NCI-H1105 (cell line): ENCODE data around the gene CARMIL1.
"Not testable (repeated sequence)": the region's sequence is repeated elsewhere in the genome, so short reads cannot be mapped to it uniquely, and the experiment has no call there.

Experiments used
- DNase-seq: peaks from one replicate; lab custom pipeline; 2025; lab: John Stamatoyannopoulos, UW

CARMIL1 gene

GRCh38 chr6:25578538-25578937 lies 299.4 kb downstream of the CARMIL1 start:
- DNase-seq = no peak

GRCh38 chr6:25579391-25579883 lies 300.3 kb downstream of the CARMIL1 start:
- no peak for DNase-seq

GRCh38 chr6:25579902-25580495 lies 300.8 kb downstream of the CARMIL1 start:
- DNase-seq = no peak

GRCh38 chr6:25582101-25582500 lies 302.9 kb downstream of the CARMIL1 start:
- DNase-seq = no peak

GRCh38 chr6:25583099-25583498 lies 303.9 kb downstream of the CARMIL1 start:
- no peak for DNase-seq

GRCh38 chr6:25583906-25584305 lies 304.7 kb downstream of the CARMIL1 start:
- no peak for DNase-seq

GRCh38 chr6:25585225-25585624 lies 306.1 kb downstream of the CARMIL1 start:
- no peak for DNase-seq

- DNase-seq = not testable (repeated sequence)
These were observed 306.9 kb downstream of the CARMIL1 start for GRCh38 chr6:25586119-25586518.

- no peak for DNase-seq
These were observed 307.8 kb downstream of the CARMIL1 start for GRCh38 chr6:25586927-25587326.

- peak; percentile 79 for DNase-seq
These were observed 311.8 kb downstream of the CARMIL1 start for GRCh38 chr6:25590986-25591385.

GRCh38 chr6:25596928-25597818 lies 318.0 kb downstream of the CARMIL1 start:
- DNase-seq = no peak

- no peak for DNase-seq
These were observed 320.4 kb downstream of the CARMIL1 start for GRCh38 chr6:25599516-25600085.

- peak; percentile 20 for DNase-seq
These were observed 322.9 kb downstream of the CARMIL1 start for GRCh38 chr6:25601800-25602673.

- no peak for DNase-seq
These were observed 323.5 kb downstream of the CARMIL1 start for GRCh38 chr6:25602674-25602982.

GRCh38 chr6:25603251-25603650 lies 324.1 kb downstream of the CARMIL1 start:
- DNase-seq = no peak

- DNase-seq = no peak
These were observed 327.0 kb downstream of the CARMIL1 start for GRCh38 chr6:25606151-25606550.

- no peak for DNase-seq
These were observed 329.5 kb downstream of the CARMIL1 start for GRCh38 chr6:25608558-25609174.

- no peak for DNase-seq
These were observed 333.5 kb downstream of the CARMIL1 start for GRCh38 chr6:25612666-25613065.

- no peak for DNase-seq
These were observed 334.2 kb downstream of the CARMIL1 start for GRCh38 chr6:25613415-25613814.

- no peak for DNase-seq
These were observed 334.9 kb downstream of the CARMIL1 start for GRCh38 chr6:25614052-25614451.

- DNase-seq = no peak
These were observed 336.3 kb downstream of the CARMIL1 start for GRCh38 chr6:25615471-25615870.

- DNase-seq = no peak
These were observed 338.8 kb downstream of the CARMIL1 start for GRCh38 chr6:25617997-25618396.
